K562 (cell line): ENCODE data around the gene PPM1M. TPM values are rescaled to one million over a fixed set of nuclear protein-coding genes. Genes with fewer than 3 reads are reported as not detected.

Experiments
- ATAC-seq: fragments of 200-7000 bp; cut with Tn5 transposase; 3 replicates; pipeline ENCODE4 v1.9.1; 2020; ENCODE audit warnings: moderate library complexity
- BruUV-seq: library from RNA; stranded (reverse); fragments of 400-500 nt; replicated peaks from 2 replicates; lab custom pipeline; 2021; lab: Mats Ljungman, UMichigan
- CTCF ChIA-PET: fragments of 300-600 bp; formaldehyde crosslinking; extraction: SDS; loops from one replicate; lab custom pipeline; 2021; ENCODE audit warnings: low intra/inter-chr PET ratio; lab: Yijun Ruan, JAX
- POLR2A ChIA-PET: fragments of 300-600, 350-650 bp; sonication (Branson Sonifier 250); formaldehyde crosslinking; extraction: SDS; loops from one replicate; lab custom pipeline; 2021; ENCODE audit warnings: antibody characterized with exemption, inconsistent platforms; lab: Yijun Ruan, JAX
- DNase-seq, 4 experiments: peaks; one replicate each; pipeline versions ENCODE4 v3.0.0 to v3.0.0-alpha.2; 2011 to 2018; ENCODE audit warnings: low spot score in 3 of 4, mixed read lengths in 3 of 4; ENCODE audit errors: extremely low read depth in 1 of 4
- FAIRE-seq: peaks from 2 replicates; lab custom pipeline; 2011; peaks lifted over from hg19 to GRCh38; lab: Jason Lieb, UNC
- H2AFZ ChIP-seq: 2 replicates; pipeline ENCODE4 v1.6.0; 2011; ENCODE audit warnings: low read depth, low read length, control low read depth, inconsistent platforms
- H3K27ac ChIP-seq: fragments of 200-600 bp; 3 replicates; pipeline ENCODE4 v1.8.0; 2011; ENCODE audit warnings: low read depth, mild to moderate bottlenecking, control low read depth, inconsistent platforms, low read length, moderate library complexity, mixed read lengths; ENCODE audit errors: extremely low read depth
- H3K27me3 ChIP-seq, 2 experiments: fragments of 300-600 bp in 1 of 2; 2 replicates in 1 of 2; 3 replicates in 1 of 2; pipeline versions ENCODE4 v1.6.0 to v1.8.0; 2011; ENCODE audit warnings: inconsistent platforms in 2 of 2, low read length in 2 of 2, mild to moderate bottlenecking in 1 of 2, mixed read lengths in 1 of 2, moderate library complexity in 1 of 2; ENCODE audit not compliant: control insufficient read depth in 2 of 2, insufficient read depth in 2 of 2
- H3K36me3 ChIP-seq: fragments of 300-600 bp; 3 replicates; pipeline ENCODE4 v1.8.0; 2011; ENCODE audit warnings: mild to moderate bottlenecking, low read length, inconsistent platforms; ENCODE audit not compliant: control insufficient read depth, insufficient read depth
- H3K4me1 ChIP-seq, 2 experiments: fragments of 200-600 bp in 1 of 2; replicated peaks in 1 of 2; 2 replicates in 1 of 2; 3 replicates in 1 of 2; pipeline versions ENCODE4 v1.5.1 to v1.8.0; 2011; ENCODE audit warnings: inconsistent platforms in 2 of 2, low read length in 2 of 2, mild to moderate bottlenecking in 1 of 2, mixed read lengths in 1 of 2, moderate library complexity in 1 of 2; ENCODE audit not compliant: control insufficient read depth in 2 of 2, insufficient read depth in 2 of 2
- H3K4me2 ChIP-seq: 2 replicates; pipeline ENCODE4 v1.6.1; 2011; ENCODE audit warnings: low read length, control low read depth, inconsistent platforms, mixed read lengths; ENCODE audit not compliant: insufficient read depth
- H3K4me3 ChIP-seq: fragments of 200-600 bp; sonication (generic), shearing (Covaris generic); 2 replicates; pipeline ENCODE4 v1.5.1; 2016; ENCODE audit warnings: control low read depth, inconsistent platforms
- H3K79me2 ChIP-seq: fragments of 200-600 bp; 3 replicates; pipeline ENCODE4 v1.8.0; 2011; ENCODE audit warnings: low read length, inconsistent platforms; ENCODE audit not compliant: control insufficient read depth, insufficient read depth
- H3K9ac ChIP-seq, 2 experiments: 2 replicates each; pipeline versions ENCODE4 v1.6.0 to v1.6.1; 2011; ENCODE audit warnings: low read depth in 2 of 2, low read length in 2 of 2, control low read depth in 1 of 2, inconsistent platforms in 1 of 2, mild to moderate bottlenecking in 1 of 2, mixed read lengths in 1 of 2; ENCODE audit not compliant: insufficient read depth in 1 of 2
- H3K9me1 ChIP-seq: one replicate; pipeline ENCODE4 v1.6.0; 2011; ENCODE audit warnings: inconsistent platforms, mild to moderate bottlenecking, low read length, moderate library complexity; ENCODE audit not compliant: control insufficient read depth, insufficient read depth
- H3K9me3 ChIP-seq: replicated peaks from 2 replicates; pipeline ENCODE4 v1.5.1; 2011; ENCODE audit warnings: low read depth, low read length, inconsistent platforms; ENCODE audit not compliant: control insufficient read depth, insufficient read depth
- H4K20me1 ChIP-seq: replicated peaks from 2 replicates; pipeline ENCODE4 v1.6.1; 2011; ENCODE audit warnings: low read length, inconsistent platforms, mixed read lengths; ENCODE audit not compliant: control insufficient read depth, insufficient read depth
- CBFA2T3 ChIP-seq: fragments of 450-650 bp; IDR thresholded peaks from 2 replicates; pipeline ENCODE4 v1.6.1; 2017
- CEBPG ChIP-seq, 3 experiments: fragments of 200-800 bp in 1 of 3; sonication (Bioruptor generic) in 1 of 3; sonication (generic) in 1 of 3; formaldehyde crosslinking in 1 of 3; IDR thresholded peaks in 2 of 3; conservative IDR thresholded peaks in 1 of 3; 2 replicates each; pipeline versions ENCODE4 v1.6.1 to v1.8.0; 2016 to 2022; ENCODE audit warnings: missing compliant biosample characterization in 2 of 3, missing genetic modification characterization in 2 of 3, mild to moderate bottlenecking in 1 of 3, missing genetic modification reagents in 1 of 3
- GATAD2B ChIP-seq: fragments of 450-650 bp; IDR thresholded peaks from 2 replicates; pipeline ENCODE4 v1.6.1; 2017; ENCODE audit warnings: mild to moderate bottlenecking, borderline replicate concordance
- LCOR ChIP-seq: sonication (generic); formaldehyde crosslinking; IDR thresholded peaks from 2 replicates; pipeline ENCODE4 v1.8.0; 2022; ENCODE audit warnings: mild to moderate bottlenecking, missing genetic modification reagents
- MYNN ChIP-seq, 2 experiments: sonication (generic); formaldehyde crosslinking in 1 of 2; IDR thresholded peaks; 2 replicates each; pipeline versions ENCODE4 v1.5.0 to v1.6.1; 2016 to 2020; ENCODE audit warnings: antibody characterized with exemption in 1 of 2, missing genetic modification reagents in 1 of 2
- SMARCB1 ChIP-seq: IDR thresholded peaks from 2 replicates; pipeline ENCODE4 v1.6.1; 2011; ENCODE audit warnings: improper control_type of control experiment, low read depth; ENCODE audit not compliant: insufficient read length
- ZNF764 ChIP-seq: fragments of 250-450 bp; sonication (Bioruptor Pico); IDR thresholded peaks from 2 replicates; pipeline ENCODE4 v1.4.0; 2020; ENCODE audit warnings: low read depth, mild to moderate bottlenecking, moderate library complexity
- WGBS: fragments of 100-300 bp; shearing (Covaris generic); methylation state at CpG from one replicate; pipeline ENCODE4 v1.1.6; 2016; ENCODE audit warnings: low coverage, mixed read lengths; ENCODE audit not compliant: insufficient coverage; ENCODE audit errors: missing lambda C conversion rate; 5-methylcytosine and 5-hydroxymethylcytosine counted together
- in situ Hi-C: fragments of 300-500 bp; cut with MboI; formaldehyde crosslinking; loops from 4 replicates; pipeline ENCODE4 v1.15.0; 2018; ENCODE audit warnings: inconsistent platforms, mixed read lengths
- intact Hi-C: fragments of 100-400 bp; cut with micrococcal nuclease; formaldehyde crosslinking; loops from 2 replicates; pipeline ENCODE4 v1.14.2; 2022
- polyA plus RNA-seq, 8 experiments: library from polyadenylated mRNA; depleted of rRNA in 4 of 8; stranded (reverse) in 5 of 8; unstranded in 3 of 8; fragments of >200 nt; fragmentation: Nextera tagmentation in 2 of 8; fragmentation: Illumina TruSeq in 1 of 8; extraction: Ambion mirVana in 2 of 8; extraction: Trizol in 1 of 8; gene quantifications; 2 replicates each; pipeline versions ENCODE4 v1.2.1 to v1.2.3, GENCODE V29; 2011 to 2014; ENCODE audit warnings: inconsistent platforms in 1 of 8, missing spikeins in 1 of 8
- total RNA-seq, 7 experiments: library from RNA; depleted of rRNA in 6 of 7; stranded (reverse); fragments of >200 nt in 6 of 7; fragmentation: Illumina TruSeq in 2 of 7; extraction: Trizol in 2 of 7; gene quantifications; 2 replicates each; pipeline versions ENCODE4 v1.2.1 to v1.2.3, GENCODE V29; 2011 to 2021; ENCODE audit warnings: low replicate concordance in 1 of 7
- TF ChIP-seq, protein P1 (sequence below): sonication (generic); formaldehyde crosslinking; IDR thresholded peaks from 2 replicates; pipeline ENCODE4 v1.8.1; 2023; ENCODE audit warnings: mild to moderate bottlenecking, missing genetic modification reagents
- TF ChIP-seq, protein P2 (sequence below): fragments of 250-450 bp; sonication (Bioruptor Pico); IDR thresholded peaks from 2 replicates; pipeline ENCODE4 v1.5.0; 2021
- TF ChIP-seq, protein P3 (sequence below): sonication (generic); formaldehyde crosslinking; IDR thresholded peaks from 2 replicates; pipeline ENCODE4 v1.8.0; 2022; ENCODE audit warnings: mild to moderate bottlenecking, missing genetic modification reagents
- TF ChIP-seq, protein P4 (sequence below), 2 experiments: fragments of 450-650 bp; IDR thresholded peaks; 2 replicates each; pipeline ENCODE4 v1.6.1; 2018; ENCODE audit warnings: mild to moderate bottlenecking in 2 of 2, low read depth in 1 of 2; ENCODE audit not compliant: partially characterized antibody in 2 of 2

The PPM1M gene
- total and polyA plus RNA-seq, 9 of the 15 experiments (the other 6 are each of a cell fraction or from before 2014, with no cell fraction given) = 1.4 to 9.2 (median 4.4) TPM

DNA sequence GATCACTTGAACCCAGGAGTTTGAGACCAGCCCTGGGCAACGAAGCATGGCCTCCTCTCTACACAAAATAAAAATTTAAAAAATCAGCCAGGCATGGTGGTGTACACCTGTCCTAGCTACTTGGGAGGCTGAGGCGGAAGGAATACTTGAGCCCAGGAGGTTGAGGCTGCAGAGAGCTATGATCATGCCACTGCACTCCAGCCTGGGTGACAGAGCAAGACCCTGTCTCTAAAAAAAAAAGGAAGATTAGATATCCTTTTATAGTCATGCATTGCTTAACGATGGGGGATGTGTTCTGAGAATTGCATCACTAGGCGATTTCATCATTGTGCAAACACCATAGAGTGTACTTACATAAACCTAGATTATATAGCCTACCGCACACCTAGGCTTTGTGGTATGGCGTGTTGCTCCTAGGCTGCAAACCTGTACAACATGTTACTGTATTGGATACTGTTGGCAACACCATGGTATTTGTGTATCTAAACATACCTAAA lies 35.0 kb upstream of the PPM1M start:
- Histone ChIP-seq H4K20me1 (no peaks in the 10 kb centered on the region), H3K9me3 (no peaks in the 10 kb centered on the region), H3K36me3 (peaks cover 90% of the 10 kb centered on the region), H3K9me1 (no peaks in the 10 kb centered on the region), H3K27ac (no peak overlapping the region), H2AFZ (no peak overlapping the region), H3K4me3 (no peak overlapping the region), H3K27me3 (no peaks in the 10 kb centered on the region), H3K4me2 (no peak overlapping the region), H3K4me1 (no peaks in the 10 kb centered on the region; a peak in 1 of 5 replicates), H3K79me2 (no peaks in the 10 kb centered on the region), H3K9ac (no peak overlapping the region)
- ATAC-seq (peak; percentile 54; the same call in 2 of the 3 replicates), FAIRE-seq (no peak), DNase-seq (no peak)
- in situ Hi-C loops = no loop called here
- POLR2A ChIA-PET = interaction anchor here (1.0 kb wide), 1 partner anchor 28 kb away, joined by 4 read pairs; the partner anchor contains the start of gene TWF2
- WGBS = 68% methylated on average over 5 of the region's 6 CpGs
- intact Hi-C loops = no loop called here
- CTCF ChIA-PET = no interaction called here
- BruUV-seq = no TSS peak
- TF ChIP-seq CEBPG (CRISPR knock-in tag; IDR thresholded peaks at IDR 0.05) = peak; percentile 88
- TF ChIP-seq CEBPG (tag; conservative IDR thresholded peaks at IDR 0.05 in 1 of 2, IDR thresholded peaks at IDR 0.05 in 1 of 2) = peak; percentile 97
- no peak for TF ChIP-seq CBFA2T3
- TF ChIP-seq MYNN (IDR thresholded peaks at IDR 0.05) = no peak
- no peak for TF ChIP-seq MYNN (CRISPR knock-in tag; IDR thresholded peaks at IDR 0.05)
- TF ChIP-seq ZNF764 (CRISPR knock-in tag) = no peak
- TF ChIP-seq, protein P1, sequence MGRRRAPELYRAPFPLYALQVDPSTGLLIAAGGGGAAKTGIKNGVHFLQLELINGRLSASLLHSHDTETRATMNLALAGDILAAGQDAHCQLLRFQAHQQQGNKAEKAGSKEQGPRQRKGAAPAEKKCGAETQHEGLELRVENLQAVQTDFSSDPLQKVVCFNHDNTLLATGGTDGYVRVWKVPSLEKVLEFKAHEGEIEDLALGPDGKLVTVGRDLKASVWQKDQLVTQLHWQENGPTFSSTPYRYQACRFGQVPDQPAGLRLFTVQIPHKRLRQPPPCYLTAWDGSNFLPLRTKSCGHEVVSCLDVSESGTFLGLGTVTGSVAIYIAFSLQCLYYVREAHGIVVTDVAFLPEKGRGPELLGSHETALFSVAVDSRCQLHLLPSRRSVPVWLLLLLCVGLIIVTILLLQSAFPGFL (CRISPR knock-in tag) = no peak
- TF ChIP-seq GATAD2B = no peak
- TF ChIP-seq, protein P2, sequence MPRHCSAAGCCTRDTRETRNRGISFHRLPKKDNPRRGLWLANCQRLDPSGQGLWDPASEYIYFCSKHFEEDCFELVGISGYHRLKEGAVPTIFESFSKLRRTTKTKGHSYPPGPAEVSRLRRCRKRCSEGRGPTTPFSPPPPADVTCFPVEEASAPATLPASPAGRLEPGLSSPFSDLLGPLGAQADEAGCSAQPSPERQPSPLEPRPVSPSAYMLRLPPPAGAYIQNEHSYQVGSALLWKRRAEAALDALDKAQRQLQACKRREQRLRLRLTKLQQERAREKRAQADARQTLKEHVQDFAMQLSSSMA = no peak
- TF ChIP-seq, protein P3, sequence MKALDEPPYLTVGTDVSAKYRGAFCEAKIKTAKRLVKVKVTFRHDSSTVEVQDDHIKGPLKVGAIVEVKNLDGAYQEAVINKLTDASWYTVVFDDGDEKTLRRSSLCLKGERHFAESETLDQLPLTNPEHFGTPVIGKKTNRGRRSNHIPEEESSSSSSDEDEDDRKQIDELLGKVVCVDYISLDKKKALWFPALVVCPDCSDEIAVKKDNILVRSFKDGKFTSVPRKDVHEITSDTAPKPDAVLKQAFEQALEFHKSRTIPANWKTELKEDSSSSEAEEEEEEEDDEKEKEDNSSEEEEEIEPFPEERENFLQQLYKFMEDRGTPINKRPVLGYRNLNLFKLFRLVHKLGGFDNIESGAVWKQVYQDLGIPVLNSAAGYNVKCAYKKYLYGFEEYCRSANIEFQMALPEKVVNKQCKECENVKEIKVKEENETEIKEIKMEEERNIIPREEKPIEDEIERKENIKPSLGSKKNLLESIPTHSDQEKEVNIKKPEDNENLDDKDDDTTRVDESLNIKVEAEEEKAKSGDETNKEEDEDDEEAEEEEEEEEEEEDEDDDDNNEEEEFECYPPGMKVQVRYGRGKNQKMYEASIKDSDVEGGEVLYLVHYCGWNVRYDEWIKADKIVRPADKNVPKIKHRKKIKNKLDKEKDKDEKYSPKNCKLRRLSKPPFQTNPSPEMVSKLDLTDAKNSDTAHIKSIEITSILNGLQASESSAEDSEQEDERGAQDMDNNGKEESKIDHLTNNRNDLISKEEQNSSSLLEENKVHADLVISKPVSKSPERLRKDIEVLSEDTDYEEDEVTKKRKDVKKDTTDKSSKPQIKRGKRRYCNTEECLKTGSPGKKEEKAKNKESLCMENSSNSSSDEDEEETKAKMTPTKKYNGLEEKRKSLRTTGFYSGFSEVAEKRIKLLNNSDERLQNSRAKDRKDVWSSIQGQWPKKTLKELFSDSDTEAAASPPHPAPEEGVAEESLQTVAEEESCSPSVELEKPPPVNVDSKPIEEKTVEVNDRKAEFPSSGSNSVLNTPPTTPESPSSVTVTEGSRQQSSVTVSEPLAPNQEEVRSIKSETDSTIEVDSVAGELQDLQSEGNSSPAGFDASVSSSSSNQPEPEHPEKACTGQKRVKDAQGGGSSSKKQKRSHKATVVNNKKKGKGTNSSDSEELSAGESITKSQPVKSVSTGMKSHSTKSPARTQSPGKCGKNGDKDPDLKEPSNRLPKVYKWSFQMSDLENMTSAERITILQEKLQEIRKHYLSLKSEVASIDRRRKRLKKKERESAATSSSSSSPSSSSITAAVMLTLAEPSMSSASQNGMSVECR (CRISPR knock-in tag) = no peak
- TF ChIP-seq, protein P4, sequence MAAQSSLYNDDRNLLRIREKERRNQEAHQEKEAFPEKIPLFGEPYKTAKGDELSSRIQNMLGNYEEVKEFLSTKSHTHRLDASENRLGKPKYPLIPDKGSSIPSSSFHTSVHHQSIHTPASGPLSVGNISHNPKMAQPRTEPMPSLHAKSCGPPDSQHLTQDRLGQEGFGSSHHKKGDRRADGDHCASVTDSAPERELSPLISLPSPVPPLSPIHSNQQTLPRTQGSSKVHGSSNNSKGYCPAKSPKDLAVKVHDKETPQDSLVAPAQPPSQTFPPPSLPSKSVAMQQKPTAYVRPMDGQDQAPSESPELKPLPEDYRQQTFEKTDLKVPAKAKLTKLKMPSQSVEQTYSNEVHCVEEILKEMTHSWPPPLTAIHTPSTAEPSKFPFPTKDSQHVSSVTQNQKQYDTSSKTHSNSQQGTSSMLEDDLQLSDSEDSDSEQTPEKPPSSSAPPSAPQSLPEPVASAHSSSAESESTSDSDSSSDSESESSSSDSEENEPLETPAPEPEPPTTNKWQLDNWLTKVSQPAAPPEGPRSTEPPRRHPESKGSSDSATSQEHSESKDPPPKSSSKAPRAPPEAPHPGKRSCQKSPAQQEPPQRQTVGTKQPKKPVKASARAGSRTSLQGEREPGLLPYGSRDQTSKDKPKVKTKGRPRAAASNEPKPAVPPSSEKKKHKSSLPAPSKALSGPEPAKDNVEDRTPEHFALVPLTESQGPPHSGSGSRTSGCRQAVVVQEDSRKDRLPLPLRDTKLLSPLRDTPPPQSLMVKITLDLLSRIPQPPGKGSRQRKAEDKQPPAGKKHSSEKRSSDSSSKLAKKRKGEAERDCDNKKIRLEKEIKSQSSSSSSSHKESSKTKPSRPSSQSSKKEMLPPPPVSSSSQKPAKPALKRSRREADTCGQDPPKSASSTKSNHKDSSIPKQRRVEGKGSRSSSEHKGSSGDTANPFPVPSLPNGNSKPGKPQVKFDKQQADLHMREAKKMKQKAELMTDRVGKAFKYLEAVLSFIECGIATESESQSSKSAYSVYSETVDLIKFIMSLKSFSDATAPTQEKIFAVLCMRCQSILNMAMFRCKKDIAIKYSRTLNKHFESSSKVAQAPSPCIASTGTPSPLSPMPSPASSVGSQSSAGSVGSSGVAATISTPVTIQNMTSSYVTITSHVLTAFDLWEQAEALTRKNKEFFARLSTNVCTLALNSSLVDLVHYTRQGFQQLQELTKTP (IDR thresholded peaks at IDR 0.05; ENCODE audit: low read depth in 1 of 2, partially characterized antibody in 2 of 2) = no peak
- no peak for TF ChIP-seq SMARCB1
- no peak for TF ChIP-seq LCOR (CRISPR knock-in tag)
